IPS-NIHi7 (cell line): ENCODE results near the gene LANCL1.

Source experiments
- DNase-seq: peaks from one replicate; pipeline ENCODE4 v3.0.0; 2012; ENCODE audit warnings: mixed read lengths; ENCODE audit errors: extremely low spot score

The LANCL1 gene

GRCh38 chr2:210476194-210477128 is at the start of gene LANCL1:
TSS of gene LANCL1 (minus strand) at chr2:210476759. CDS start at chr2:210476396, 363 bp downstream.
- DNase-seq, result peak; percentile 95

DNA sequence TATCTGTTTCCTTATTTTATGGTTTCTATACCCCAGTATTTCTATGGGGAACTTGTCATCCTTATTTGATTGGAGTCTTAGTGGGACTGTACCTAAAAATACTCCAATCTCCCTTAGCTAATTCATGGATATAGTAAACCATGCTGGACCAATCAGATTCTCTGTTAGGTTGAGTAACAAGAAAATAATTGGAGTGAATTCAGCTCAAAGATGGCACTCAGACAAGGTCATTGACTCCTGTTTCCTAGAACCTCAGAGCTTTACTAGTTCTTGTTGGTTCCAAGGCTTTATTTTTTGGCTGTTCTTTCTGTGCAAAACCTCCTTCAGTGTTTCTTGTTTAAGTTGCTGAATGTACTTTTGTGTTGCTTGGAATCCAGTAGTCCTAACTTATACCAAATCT is 48.0 kb upstream of the LANCL1 start:
- DNase-seq, result no peak

- no peak for DNase-seq
Observed at GRCh38 chr2:210523650-210524289, 47.2 kb upstream of the LANCL1 start.

- no peak for DNase-seq
Observed at GRCh38 chr2:210522399-210522798, 45.8 kb upstream of the LANCL1 start.

GRCh38 chr2:210519594-210519993 is 43.0 kb upstream of the LANCL1 start:
- DNase-seq, result no peak

DNA sequence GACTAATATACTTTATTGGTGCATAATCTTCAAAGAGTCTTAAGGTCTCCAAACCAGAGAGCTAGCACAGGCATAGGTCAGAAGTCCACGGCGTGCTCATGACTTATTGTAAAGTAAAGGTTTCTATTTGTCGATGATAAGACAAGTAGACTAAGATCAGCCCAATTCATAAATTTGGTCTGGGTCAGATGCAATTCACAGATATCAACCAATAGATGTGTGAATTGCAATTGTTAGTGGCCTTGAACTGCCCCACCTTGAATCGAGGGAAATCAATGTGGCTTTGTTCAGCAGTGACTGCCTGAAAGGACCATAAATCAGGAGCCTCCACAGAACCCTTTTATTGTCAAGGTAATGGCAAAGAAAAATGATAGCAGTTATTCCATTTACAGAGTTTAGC is 40.7 kb upstream of the LANCL1 start:
- no peak for DNase-seq

- no peak for DNase-seq
Observed at GRCh38 chr2:210515911-210516310, 39.4 kb upstream of the LANCL1 start.

- no peak for DNase-seq
Observed at GRCh38 chr2:210503725-210504191, 27.2 kb upstream of the LANCL1 start.

- DNase-seq, result peak; percentile 74
Observed at GRCh38 chr2:210503001-210503623, 26.6 kb upstream of the LANCL1 start.

- DNase-seq, result no peak
Observed at GRCh38 chr2:210496512-210496911, 20.0 kb upstream of the LANCL1 start.

DNA sequence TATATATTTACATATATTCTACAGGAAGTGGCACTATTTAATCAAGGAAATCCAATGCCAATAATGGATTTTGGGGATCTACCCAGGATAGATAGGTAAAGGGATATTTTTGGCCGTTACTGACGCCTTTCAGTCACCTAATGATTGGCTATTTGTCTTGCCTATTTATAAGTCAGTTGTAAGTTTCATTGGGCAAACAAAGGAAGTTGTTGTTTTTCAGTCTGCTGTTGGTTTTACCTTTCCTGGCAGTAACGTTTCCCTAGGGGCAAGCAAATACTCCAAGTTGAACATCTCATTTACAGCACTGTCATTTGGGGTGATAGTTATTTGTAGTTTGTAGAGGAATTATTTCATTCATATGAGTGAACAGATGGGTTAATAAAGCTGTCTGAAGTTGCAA is 17.0 kb upstream of the LANCL1 start:
- no peak for DNase-seq

DNA sequence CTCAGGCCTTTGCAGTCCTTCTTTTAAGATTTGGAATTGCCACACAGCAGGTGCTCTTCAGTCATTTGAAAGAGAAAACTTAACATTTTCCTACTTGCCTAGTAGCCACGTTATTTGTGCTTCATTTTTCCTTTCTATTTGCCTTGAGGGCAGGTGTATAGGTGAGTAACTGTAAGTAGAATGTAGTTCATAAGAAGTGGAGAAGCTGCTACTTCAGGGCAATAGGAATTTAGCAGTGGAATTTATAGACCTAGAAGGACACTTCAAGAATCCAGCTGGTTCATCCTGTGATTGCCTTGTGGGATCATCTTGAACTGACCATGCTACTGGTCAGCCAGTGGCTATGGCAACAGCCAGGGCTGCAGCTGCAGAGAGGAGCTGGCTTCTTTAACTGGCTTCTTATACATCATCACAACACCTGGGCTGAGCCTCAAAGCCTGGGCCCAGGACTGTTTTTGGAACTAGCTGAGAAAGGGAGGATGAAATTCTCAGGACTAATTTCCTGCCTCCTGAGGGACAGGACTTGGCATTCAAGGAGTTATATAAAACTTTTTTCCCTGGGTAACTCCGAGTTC is 5.1 kb upstream of the LANCL1 start:
- DNase-seq, result no peak

DNA sequence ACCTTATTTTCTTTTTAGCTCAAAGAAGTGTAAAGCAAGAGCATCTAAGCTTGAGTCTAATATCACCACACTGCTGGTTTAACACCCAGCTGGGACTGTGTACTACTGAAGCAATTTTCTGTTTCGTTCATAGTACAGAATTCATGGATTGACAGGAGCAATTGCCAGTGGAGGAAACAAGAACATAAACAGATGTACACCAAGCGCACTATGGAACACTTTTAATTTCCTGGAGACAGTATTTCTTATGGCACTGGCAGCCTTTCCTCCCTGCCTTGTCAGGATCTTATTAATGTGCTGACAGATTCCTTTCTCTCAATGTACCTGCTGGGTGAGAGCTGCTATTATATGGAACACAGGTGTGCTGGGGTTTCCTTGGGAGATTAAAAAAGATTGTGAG is 4.2 kb upstream of the LANCL1 start:
- no peak for DNase-seq

DNA sequence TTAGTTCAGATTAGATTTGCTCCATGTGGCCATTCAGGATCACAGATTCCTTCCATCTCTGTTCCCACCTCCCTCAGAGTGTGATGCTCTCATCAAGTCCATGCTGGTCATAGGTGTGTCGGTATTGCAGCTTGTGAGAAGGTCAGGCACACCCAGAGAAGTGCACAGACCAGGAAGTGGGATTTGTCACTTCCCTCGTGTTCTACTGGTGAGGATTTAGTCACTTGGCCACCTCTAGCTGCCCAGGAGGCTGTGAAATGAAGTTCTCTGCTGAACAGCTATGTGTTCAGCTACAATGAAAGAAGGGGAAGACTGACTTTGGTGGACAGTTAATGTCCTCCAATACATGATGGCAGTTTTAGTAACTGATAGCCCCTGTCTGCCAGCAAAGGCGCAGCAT is 3.5 kb upstream of the LANCL1 start:
- DNase-seq, result no peak

- DNase-seq, result no peak
Observed at GRCh38 chr2:210478661-210479060, 2.1 kb upstream of the LANCL1 start.

- peak; percentile 58 for DNase-seq
Observed at GRCh38 chr2:210477496-210477895, 937 bp upstream of the LANCL1 start.

GRCh38 chr2:210475706-210476105 is 853 bp downstream of the LANCL1 start:
- no peak for DNase-seq

- DNase-seq, result no peak
Observed at GRCh38 chr2:210474776-210475175, 1.8 kb downstream of the LANCL1 start.

GRCh38 chr2:210461401-210461800 is 15.2 kb downstream of the LANCL1 start:
- DNase-seq, result no peak

- DNase-seq, result no peak
Observed at GRCh38 chr2:210460322-210461227, 16.0 kb downstream of the LANCL1 start.

DNA sequence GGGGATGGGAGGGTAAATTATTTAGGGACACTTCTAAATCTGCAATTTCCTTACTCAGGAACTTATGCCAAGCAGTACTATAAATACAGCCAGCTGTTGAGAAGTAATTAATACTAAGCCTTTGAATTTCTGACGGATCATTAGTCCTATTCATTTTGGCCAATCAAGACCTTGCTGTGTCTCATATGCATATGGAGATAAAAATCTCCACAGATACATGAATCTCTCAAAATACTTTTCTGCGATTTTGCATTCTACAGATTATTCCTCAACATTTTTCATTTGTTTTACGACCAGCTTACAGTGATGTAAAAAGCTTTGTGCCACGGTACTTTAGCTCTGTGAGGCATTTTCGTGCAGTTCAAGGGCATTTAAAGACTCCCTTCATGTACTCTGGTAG is 16.7 kb downstream of the LANCL1 start:
- no peak for DNase-seq
